Stimulated activated CD8-positive, alpha-beta memory T cell treated with anti-CD3 and anti-CD28 coated beads, Interleukin-7, amount 100 ng/mL, for 1 hour (primary cell): Measurements from ENCODE around the gene BFSP1.

Experiments used
- DNase-seq, 2 donors: peaks; one replicate each; pipeline ENCODE4 v3.0.0-alpha.2; 2020; ENCODE audit warnings: low read depth in 2 of 2

Gene BFSP1

DNA sequence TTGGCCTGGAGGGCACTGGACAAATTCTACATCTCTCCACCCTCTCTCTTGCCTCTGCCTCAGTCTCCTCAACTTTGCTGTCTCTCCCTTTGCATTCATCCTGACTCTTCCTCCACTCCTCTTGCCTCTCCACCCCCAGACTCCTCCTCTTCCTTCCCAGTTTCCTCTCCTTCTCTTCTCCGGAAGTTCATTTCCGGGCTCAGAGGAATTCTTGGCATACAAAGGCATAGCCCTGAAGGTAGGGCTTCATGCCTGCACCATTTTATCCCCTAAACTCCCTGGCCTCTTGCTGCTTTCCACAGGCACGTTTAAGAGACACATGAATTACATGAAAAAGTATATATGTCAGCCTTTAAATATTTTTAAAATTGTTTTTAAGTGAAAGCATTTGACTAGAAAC lies 10.6 kb downstream of the BFSP1 start:
- DNase-seq: no peak

DNA sequence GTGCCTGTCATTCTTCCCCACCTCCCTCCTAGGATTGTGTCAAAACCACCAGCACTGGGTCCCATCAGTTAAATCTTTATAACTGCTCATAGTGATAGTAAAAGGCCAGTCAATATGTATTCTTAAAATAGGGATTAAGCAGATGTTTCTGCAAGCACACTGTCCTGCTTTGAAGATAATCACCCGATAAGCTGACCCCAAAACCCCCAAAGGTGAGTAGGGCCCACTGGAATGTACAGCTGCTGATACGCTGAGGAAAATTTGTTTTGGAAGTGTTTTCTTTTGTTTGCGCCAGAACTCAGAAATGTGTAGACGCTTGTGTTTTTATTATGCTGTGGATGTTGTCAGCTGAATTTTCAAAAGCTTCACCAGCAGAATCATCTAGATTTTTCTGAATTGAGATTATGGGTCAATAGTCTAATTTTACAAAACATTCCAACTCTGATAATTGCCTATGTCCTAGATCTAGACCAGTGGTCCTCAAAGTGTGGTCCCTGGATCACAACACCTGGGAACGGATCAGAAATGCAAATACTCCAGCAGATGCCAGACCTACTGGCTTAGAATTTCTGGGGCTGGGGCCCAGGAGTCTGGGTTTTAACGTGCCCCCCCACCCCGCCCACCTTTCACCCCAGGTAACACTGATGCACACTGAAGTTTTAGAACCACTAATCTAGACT lies 11.4 kb downstream of the BFSP1 start:
- no peak for DNase-seq

DNA sequence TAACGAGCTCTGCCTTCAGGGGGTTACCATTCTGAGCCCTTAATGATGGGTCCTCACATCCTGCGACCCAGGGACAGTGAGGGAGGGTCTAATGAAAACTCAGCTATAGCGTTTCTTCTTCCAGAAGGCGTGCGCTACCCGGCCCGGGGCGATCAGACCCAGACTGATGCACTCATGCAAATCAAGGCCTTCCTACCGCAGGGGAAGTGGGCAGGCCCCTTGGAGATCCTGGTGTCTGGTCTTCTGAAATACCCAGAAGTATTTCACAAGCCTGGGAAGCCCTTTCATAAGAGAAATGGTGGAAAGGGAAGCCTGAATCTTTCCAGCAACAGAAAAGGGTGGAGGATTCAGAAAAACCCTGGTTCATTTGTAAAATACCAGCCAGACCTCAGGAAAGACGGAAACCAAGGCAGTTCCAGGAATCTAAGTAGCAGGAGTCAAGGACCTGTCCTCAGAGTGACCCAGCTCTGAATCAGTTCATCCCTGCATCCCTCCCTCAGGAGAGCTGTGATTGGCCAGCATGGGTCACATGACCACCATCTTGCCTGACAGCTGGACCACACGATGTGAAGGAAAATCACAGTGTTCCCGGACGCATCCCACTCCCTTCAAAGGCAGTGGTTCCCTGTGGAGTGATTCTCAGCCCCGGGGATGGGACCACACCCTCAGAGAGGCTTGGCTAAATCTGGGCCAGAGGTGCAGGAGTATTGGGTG lies 12.7 kb downstream of the BFSP1 start:
- no peak for DNase-seq

DNA sequence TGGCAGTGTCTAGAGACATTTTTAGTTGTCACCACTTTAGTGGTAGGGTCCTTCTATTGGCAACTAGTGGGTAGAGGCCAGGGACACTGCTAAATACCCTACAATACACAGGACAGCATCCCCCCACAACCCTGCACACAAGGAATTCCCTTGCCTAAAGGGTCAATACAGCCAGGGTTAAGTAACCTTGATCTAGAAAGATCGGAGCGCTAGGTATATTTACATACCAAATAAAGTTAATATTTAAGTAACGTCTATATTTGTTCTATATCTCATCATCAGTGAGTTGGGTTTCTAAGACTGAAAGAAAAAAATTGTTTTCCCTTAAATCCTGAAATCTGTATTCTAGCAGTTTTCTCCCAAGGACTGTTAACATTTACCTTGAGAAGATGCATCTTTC lies 16.1 kb downstream of the BFSP1 start:
- DNase-seq: no peak

DNA sequence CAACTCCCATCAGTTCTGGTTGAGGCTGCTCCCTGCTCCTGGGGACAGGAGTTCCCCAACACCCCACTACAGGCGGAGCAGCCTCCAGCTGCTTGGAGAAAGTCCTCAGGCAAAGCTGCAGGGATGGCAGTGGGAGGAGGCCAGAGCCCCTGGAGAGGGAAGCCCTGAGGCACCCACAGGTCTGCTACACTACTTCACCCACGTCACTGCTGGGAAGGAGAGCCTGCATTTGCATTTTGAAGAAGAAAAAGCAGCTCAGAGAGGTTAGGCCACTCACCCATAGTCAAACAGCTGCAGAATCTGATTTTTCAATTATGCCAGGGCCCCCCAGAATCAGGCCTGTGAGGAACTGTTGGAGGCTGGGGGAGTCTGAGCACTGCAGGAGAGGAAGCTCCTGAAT lies 17.2 kb downstream of the BFSP1 start:
- DNase-seq: no peak

DNA sequence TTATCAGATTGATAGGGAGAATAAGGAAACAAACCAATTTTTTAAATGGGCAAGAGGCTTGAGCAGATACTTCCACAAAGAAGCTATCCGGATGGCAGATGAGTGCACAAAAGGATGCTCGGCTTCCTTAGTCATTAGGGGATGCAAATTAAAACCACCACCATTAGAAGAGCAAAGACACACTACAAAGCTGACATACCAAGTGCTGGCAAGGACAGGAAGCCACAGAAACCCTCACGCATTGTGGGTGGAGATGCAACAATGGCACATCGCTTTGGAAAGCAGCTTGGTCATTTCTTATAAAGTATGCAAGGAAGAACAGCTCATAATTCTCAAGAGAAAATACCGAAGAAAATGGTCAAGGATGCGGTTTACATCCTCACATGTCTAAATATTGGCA lies 19.8 kb downstream of the BFSP1 start:
- DNase-seq: no peak

DNA sequence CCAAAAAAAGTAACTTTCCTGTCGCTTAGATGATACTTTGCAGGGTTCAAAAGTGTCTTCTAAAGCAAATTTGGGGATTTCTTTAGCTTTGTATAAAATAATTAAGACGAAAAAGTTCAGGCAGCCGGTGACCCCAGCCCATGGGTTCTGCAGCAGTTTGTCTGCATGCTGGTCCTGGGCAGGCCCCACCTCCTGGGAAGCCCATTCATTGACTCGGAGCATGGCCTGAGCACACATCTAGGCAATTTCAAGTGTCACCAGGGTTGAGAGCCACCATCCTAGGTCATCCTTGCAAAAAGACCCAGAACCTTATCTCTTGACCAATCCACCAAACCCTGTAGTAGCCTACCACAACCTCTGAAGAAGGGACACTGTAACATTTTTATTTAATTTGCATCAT lies 20.6 kb downstream of the BFSP1 start:
- DNase-seq: no peak

DNA sequence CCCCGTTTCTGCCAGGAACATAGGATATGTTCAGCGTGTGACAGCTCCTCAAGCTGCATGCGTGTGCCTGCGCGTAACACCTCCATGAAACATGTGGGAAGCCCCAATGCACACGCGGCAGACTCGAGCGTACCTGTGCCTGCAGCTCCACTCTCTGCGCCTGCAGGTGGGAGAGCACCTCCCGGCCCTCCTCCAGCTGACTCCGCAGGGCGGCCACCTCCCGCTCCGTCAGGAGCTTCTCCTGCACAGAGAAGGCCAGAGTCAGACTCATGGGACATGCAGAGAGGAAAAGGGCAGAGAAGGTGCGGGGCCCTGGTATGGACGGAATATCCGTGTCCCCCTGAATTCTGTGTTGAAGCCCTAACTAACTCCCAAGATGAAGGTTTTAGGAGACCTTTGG lies 22.4 kb downstream of the BFSP1 start:
- no peak for DNase-seq

DNA sequence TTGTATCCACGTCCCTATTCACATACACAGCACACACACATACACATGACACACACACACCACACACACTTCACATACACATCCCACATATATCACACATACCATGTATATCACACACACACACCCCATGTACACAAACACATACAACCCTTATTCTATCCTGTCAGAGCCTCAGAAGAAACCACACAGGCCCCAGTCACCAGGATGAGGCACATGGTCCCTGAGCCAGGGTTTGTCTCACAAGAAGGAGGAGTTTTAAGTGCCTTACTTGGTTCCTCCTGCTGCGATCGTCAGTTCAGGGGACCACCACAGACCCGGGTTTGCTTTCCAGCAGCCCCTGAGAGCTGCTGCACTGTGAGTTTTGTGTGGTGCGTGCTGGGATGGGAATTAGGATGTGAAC lies 23.6 kb downstream of the BFSP1 start:
- no peak for DNase-seq

DNA sequence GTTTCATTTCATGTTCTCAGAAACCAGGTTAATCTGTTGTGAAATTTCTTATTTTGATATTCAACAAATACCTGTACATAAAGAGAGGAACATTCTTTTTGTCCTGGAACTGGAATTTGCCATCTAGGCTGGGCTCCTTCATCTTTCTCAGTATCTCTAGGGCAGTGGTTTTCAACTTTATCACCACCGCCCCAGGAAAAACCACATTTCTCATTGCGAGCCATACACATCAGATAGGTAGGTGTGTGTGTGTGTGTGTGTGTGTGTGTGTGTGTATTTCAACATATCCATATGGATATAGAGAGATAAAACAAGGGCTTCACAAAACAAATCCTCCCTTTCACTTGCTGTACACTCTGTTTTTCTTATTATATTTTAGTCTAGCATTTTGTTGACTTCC lies 24.1 kb downstream of the BFSP1 start:
- DNase-seq: no peak

DNA sequence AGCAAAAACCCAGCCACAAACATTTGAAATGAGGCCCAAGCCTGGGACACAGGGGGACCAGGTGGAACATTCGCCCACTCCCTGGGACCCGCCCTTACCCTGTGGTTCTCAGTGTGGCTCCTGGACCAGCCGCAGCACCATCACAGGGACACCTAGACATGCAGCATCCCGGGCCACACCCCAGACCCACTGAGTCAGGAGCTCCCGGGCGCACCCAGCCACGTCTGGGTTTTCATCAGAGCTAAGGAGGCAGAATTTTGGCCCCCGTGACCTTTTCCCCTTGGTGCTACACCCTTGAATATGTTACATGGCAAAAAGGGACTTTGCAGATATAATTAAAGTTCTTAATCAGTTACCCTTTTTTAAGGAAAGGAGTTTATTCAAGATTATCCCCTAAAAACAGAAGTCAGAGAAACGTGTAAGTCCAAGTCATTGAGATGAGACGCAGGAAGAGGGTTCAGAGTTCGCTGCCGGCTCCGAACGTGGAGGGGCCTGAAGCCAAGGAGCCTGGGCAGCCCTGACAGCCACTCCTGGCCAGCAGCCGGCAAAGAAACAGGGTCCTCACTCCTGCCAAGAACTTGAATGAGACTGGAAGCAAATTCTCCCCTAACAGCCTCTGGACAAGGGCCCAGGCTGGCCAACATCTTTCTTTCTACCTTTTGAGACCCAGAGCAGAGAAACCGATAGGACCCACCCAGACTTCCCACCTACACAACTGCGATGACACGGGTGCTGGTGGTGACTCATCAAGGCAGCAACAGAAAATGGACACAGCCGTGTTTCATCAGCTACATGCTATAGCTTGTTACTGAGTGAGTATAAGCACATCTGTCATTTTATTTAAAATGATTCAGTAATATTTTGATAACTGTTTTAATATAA lies 25.3 kb downstream of the BFSP1 start:
- DNase-seq: peak in 1 of 2 donors; percentile 9

DNA sequence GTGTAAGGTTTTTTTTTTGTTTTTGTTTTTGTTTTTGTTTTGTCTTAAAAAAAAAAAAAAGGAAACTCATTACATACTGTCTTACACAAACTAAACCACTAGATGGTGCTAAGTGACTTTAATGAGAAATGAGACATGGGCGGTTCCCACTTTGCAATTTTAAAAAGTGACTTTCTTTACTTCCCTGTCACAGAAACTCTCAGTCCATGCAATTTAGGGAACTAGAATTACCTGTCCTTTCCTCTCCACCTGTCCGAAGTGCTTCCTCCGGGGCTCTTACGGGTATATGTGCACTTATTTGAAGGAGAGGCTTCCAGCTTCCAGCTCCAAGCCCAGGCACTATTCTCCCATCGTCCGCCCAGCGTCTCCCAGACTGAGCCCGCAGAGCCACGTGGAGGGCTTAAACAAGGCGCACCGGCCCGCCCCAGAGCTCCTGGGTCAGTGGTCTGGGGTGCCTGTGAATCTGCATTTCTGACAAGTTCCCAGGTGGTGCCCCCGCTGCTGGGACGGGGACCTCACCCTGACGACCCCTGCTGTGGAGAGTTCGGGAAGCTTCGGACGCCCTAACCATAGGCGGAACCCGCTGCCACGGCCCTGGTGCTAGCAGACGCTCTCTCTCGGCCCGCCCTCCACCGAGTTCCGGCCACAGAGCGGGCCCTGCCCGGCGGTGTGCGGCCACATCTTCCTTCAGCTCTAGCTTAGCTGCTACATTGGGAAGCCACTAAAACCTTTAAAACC lies 26.1 kb downstream of the BFSP1 start:
- peak in 1 of 2 donors; percentile 26 for DNase-seq

DNA sequence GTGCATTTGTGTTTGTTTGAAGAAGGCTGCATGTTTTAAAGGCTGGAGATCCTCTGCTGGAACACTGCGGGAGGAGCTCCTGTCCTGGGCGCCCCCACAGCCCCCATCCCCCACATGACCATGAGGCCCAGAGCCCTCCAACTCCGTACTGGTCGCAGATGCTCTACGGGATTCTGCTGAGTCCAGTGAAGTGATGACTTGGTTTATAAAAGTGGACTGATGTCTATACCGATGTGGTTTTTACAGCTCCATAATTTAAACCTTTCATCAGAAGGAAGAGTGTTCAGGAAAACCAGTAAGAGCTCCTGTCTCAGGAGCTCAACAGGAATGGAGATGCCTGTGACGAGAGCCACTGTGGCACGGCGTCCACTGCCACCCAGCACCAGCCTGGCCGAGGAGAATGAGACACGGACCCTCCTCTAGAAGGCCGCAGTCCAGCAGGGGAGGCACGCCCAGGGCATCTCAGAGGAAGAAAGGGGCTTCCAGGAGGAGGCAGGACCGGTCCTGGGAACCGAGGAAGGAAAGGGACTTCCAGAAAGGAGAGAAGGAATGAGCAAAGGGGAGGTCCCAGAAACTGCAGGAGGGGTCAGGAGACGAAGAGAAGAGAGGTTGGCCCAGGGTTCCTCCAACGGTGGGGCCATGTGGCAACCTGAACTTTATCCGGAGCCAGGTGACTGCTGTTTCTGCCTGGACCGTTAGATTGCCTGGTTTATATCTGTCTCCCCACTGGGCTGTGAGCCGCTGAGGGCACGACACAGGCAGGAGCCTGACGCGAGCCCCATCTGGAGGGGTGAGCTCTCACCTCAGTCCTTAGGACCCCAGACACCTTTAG lies 26.9 kb downstream of the BFSP1 start:
- DNase-seq: no peak

DNA sequence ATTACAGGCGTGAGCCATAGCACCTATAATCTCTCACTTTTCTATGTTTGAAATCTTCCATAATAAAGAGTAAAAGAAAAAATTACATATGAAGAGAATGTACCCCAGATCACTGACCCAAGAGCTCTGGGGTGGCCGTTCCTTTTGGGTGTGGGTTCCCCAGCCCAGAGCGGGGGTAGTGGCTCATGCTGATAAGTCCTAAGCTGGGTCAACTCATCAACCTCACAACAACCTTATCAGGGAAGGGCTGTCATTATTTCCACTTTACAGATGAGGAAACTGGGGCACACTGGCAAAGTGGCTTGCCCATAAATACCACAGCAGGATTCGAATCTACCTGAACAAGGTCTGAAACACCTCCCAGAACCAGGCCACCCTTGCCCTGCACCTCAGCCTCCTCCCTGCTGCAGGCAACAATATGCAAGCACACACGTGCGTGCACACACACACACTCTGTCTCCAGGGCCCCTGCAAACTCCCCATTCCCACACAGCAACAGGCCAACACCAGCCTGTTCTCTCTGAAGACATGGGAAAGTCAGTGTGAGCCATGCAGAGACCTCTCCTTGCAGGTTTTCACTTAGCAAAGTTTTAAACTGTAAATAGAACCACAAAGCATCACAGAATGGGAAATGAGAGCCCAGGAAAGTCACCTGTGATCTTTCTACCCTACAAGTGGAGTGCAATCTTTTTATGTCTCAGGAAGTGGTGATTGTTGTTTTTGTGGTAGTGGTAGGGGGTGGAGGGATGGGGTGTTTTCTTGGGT lies 27.7 kb downstream of the BFSP1 start:
- DNase-seq: no peak

DNA sequence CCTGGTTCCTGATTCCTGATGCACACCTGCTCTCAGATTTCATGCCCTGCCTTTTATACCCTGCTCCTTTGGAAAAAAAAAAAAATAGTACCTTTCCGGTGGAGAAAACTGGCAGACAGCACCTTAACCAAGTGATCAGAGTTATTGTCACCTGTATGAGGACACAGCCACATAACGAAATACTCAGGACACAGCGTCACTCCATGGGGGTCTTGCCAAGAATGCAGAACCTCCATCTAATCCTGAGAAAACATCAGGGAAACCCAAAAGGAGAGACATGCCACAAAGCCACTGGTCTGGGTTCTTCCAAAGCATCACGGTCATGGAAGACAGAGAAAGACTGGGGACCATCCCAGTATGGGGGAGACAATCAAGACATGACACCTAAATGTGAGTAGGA lies 29.1 kb downstream of the BFSP1 start:
- no peak for DNase-seq

DNA sequence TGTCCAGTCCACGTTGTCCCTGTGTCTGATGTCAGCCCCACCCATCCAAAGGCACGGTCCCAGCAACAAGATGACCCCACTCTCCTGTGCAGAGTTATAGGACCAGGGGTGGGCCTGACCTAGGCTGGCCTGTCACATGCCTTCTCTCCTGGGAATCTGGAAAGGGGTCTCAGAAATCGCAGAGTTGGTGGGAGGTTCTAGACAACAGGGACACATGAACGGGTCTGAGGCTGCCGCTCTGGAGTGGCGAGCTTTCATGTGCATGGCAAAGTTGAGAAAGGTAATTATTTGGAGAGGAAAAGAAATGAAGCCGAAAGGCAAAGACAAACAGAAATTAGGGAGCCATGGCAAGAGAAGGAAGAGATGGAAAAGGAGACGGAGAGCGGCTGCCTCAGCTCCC lies 29.5 kb downstream of the BFSP1 start:
- no peak for DNase-seq

DNA sequence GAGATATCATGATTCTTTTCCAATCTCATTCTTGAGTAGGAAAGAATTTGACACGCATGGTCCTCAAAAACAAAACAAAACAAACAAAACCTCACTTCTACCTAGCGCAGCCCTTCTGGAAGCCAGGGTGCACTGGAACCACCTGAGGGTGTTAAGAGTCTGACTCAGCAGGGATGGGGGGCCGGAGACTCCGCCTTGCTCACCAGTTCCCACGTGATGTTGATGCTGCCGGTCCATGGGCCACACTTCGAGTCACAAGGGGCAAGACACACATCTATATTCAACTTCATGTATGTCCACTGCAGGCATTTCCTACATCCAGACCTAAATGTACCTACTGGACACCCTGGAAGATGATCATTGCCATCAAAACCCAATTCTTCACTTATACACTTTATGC lies 30.4 kb downstream of the BFSP1 start:
- DNase-seq: no peak

DNA sequence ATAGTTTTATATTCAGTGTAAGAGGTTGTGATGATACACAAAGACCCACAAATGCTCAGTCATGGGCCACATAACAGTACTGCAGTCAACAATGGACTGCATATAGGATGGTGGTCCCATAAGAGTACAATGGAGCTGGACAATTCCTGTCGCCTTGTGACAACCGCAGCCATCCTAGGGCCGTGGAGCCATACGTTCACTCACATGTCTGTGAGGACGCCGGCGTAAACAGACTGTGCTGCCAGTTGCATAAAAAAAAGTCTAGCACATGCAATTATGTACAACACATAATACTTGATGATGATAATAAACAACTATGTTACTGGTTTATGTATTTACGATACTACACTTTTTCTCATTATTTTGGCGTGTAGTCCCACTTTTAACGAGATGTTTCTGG lies 30.9 kb downstream of the BFSP1 start:
- no peak for DNase-seq

DNA sequence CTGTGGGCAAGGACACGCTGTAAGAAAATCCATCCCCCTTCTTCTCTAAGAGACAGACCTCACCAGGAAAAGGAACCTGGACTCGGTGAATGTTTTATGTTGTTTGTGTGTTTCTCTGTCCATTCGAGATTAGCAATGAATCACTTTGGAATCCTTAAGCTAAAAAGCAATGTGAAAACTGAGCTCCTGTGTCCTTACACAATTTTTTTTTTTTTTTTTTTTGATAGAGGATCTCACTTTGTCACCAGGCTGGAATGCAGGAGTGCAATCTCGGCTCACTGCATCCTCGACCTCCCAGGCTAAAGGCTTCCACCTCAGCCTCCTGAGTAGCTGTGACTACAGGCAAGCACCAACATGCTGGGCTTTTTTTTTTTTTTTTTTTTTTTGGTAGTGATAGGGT lies 32.1 kb downstream of the BFSP1 start:
- DNase-seq: no peak

DNA sequence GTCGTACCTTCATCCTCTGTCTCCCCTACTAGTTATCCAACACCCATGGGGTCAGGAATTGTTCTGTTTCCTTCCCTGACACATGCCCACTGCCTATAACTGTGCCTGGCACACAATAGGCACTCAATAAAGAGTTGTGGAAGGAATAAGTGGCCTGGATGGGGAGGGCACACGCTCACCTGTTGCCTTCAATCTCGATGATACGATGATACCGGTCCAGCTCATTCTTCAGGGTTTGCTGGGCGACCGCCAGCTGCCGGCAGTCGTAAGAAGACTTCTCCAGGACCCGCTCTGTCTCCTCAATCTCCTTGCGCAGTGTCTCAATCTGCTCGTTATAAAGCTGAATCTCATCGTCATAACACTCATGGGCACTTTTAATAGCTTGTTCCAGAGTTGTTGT lies 32.5 kb downstream of the BFSP1 start:
- DNase-seq: no peak
